Heart left ventricle (tissue), 16 donors: ENCODE data around the gene ALCAM. TPM values are rescaled to one million over a fixed set of nuclear protein-coding genes. Genes with fewer than 3 reads are reported as not detected.

Experiments used
- ATAC-seq, 4 donors: fragments of 200-7000 bp; cut with Tn5 transposase; one replicate each; pipeline ENCODE4 v1.9.1; 2020 to 2022; ENCODE audit warnings: moderate library complexity in 4 of 4, mild to moderate bottlenecking in 3 of 4, moderate number of reproducible peaks in 1 of 4
- DNase-seq, 5 donors: peaks; one replicate each; pipeline ENCODE4 v3.0.0-alpha.2; 2020
- H3K27ac ChIP-seq, 12 donors: fragments of 200-600 bp; sonication (generic) in 4 of 12; one replicate each; pipeline versions ENCODE4 v1.5.0 to v1.8.0; 2016 to 2022; ENCODE audit warnings: mild to moderate bottlenecking in 2 of 12
- H3K27me3 ChIP-seq, 9 donors: fragments of 200-600 bp; sonication (generic) in 2 of 9; one replicate each; pipeline versions ENCODE4 v1.5.1 to v1.8.0; 2016 to 2022; ENCODE audit warnings: mild to moderate bottlenecking in 3 of 9
- H3K36me3 ChIP-seq, 9 donors: fragments of 200-600 bp; sonication (generic) in 2 of 9; one replicate each; pipeline versions ENCODE4 v1.5.0 to v1.8.0; 2018 to 2022; ENCODE audit warnings: mild to moderate bottlenecking in 2 of 9
- H3K4me1 ChIP-seq, 12 donors: fragments of 200-600 bp; sonication (generic) in 4 of 12; one replicate each; pipeline versions ENCODE4 v1.5.0 to v1.8.0; 2016 to 2022; ENCODE audit warnings: mild to moderate bottlenecking in 3 of 12
- H3K4me3 ChIP-seq, 12 donors: fragments of 200-600 bp; sonication (generic) in 4 of 12; one replicate each; pipeline versions ENCODE4 v1.5.0 to v1.8.0; 2017 to 2022; ENCODE audit warnings: mild to moderate bottlenecking in 9 of 12, moderate library complexity in 4 of 12
- H3K9me3 ChIP-seq, 12 donors: fragments of 200-600 bp; sonication (generic) in 4 of 12; one replicate each; pipeline versions ENCODE4 v1.5.0 to v1.8.0; 2016 to 2022; ENCODE audit warnings: mild to moderate bottlenecking in 1 of 12
- POLR2A ChIP-seq, 2 donors: fragments of 450-650 bp; IDR thresholded peaks; one replicate each; pipeline ENCODE4 v1.6.1; 2017; ENCODE audit warnings: antibody characterized with exemption in 2 of 2, mild to moderate bottlenecking in 2 of 2, moderate library complexity in 2 of 2
- WGBS, 4 donors: extraction: QIAGEN DNeasy Blood & Tissue Kit in 2 of 4; methylation state at CpG; one replicate each; pipeline versions ENCODE4 v1.1.5 to v1.1.7; 2013 to 2018; 5-methylcytosine and 5-hydroxymethylcytosine counted together
- intact Hi-C, 10 donors: fragments of 100-400 bp; cut with DNase I; formaldehyde crosslinking; loops; one replicate each; pipeline versions ENCODE4 v1.11.1 to v1.14.2; 2022
- polyA plus RNA-seq, 2 donors: library from polyadenylated mRNA; stranded (reverse); fragments of 200-250 nt; gene quantifications; one replicate each; pipeline ENCODE4 v1.2.3, GENCODE V29; 2013
- total RNA-seq, 9 donors: library from RNA; depleted of rRNA in 2 of 9; stranded (reverse); fragments of >200 nt in 2 of 9; fragmentation: NEBNext Ultra II Directional in 3 of 9; extraction: Animal tissue kit (Norgen Biotek cat#: 25700) in 3 of 9; gene quantifications; one replicate each; pipeline versions ENCODE4 v1.1.0 to v1.2.4, GENCODE V29; 2016 to 2023
- TF ChIP-seq, protein P1 (sequence below), 12 donors: fragments of 200-600 bp; sonication (generic) in 4 of 12; IDR thresholded peaks; one replicate each; pipeline versions ENCODE4 v1.5.0 to v1.8.0; 2018 to 2022; ENCODE audit warnings: antibody characterized with exemption in 12 of 12, mild to moderate bottlenecking in 5 of 12
- donor health status: ischemic (EF 13 %, LVEDD 7.1; RV severe dilation, severe dysfunction).
- donor health status: healthy with polysubstance abuse.
- donor health status: DM: no; HTN: yes; CAD: no.
- donor health status: DM: no; HTN: no; CAD: no.
- donor health status: ischemic (EF 25% LVEDD 6.9; RV normal size, moderate dysfunction).
- donor health status: ischemic (EF 25% LVEDD 5.7; RV mildly dilated, moderate dysfunction).
- donor health status: healthy.
- donor health status: DM: yes; HTN: yes; CAD: no.
- donor health status: ischemic (EF 35%, LVEDD 5.7; RV mildly dilated, moderate dysfunction).
- donor health status: nonischemic (EF 11% LVEDD 7.7; RV severe dilation, severe dysfunction).
- donor health status: DM: yes; HTN: yes; CAD: no.
- donor health status: PGD.
- donor health status: ischemic (EF 29% LVEDD 5.4; RV normal size, mild dysfunction).
- donor health status: nonischemic (EF 23%, LVEDD 6.1; RV moderate dilation, normal function).

ALCAM gene
- total and polyA plus RNA-seq, 11 donors: 0.91 to 19.9 (median 5.5) TPM

DNA sequence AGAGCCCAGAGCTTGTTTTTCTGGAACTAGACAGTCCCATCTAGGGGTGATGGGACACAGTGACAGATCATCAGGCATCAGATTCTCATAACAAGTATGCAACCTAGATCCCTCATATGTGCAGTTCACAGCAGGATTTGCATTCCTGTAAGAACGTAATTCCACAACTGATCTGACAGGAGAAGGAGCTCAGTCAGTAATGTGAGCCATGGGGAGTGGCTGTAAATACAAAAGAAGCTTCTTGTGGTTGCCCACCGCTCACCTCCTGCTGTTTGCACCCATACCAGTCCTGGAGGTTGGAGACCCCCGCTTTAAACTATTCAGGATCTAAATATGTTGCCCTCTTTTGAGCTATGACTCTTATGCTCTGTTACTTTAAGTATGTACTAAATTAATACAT is 167.3 kb downstream of the ALCAM start:
- TF ChIP-seq POLR2A (IDR thresholded peaks at IDR 0.05): no peak
- TF ChIP-seq, protein P1, sequence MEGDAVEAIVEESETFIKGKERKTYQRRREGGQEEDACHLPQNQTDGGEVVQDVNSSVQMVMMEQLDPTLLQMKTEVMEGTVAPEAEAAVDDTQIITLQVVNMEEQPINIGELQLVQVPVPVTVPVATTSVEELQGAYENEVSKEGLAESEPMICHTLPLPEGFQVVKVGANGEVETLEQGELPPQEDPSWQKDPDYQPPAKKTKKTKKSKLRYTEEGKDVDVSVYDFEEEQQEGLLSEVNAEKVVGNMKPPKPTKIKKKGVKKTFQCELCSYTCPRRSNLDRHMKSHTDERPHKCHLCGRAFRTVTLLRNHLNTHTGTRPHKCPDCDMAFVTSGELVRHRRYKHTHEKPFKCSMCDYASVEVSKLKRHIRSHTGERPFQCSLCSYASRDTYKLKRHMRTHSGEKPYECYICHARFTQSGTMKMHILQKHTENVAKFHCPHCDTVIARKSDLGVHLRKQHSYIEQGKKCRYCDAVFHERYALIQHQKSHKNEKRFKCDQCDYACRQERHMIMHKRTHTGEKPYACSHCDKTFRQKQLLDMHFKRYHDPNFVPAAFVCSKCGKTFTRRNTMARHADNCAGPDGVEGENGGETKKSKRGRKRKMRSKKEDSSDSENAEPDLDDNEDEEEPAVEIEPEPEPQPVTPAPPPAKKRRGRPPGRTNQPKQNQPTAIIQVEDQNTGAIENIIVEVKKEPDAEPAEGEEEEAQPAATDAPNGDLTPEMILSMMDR (IDR thresholded peaks at IDR 0.05): no peak
- 90 to 95% (median 91%) methylated on average over 3 of the region's 3 CpGs for WGBS, 4 donors
- H3K27me3 ChIP-seq: no peaks in the 10 kb centered on the region
- no peak for DNase-seq
- ATAC-seq: no peak
- no peak overlapping the region for H3K27ac ChIP-seq
- H3K4me3 ChIP-seq: no peak overlapping the region
- H3K9me3 ChIP-seq: no peaks in the 10 kb centered on the region
- no peaks in the 10 kb centered on the region for H3K4me1 ChIP-seq
- intact Hi-C loops: no loop called here
- no peaks in the 10 kb centered on the region for H3K36me3 ChIP-seq

- 85 to 89% (median 87%) methylated on average over 5 of the region's 5 CpGs for whole genome bisulfite sequencing, 4 donors
- ATAC-seq: no peak
Measured at GRCh38 chr3:105534491-105534890, 167.8 kb downstream of the ALCAM start.

GRCh38 chr3:105537371-105538080 is 170.8 kb downstream of the ALCAM start:
- ATAC-seq (no peak), DNase-seq (no peak)
- H3K27ac ChIP-seq: no peak overlapping the region
- H3K4me3 ChIP-seq: no peak overlapping the region
- 73 to 82% (median 76%) methylated on average over 1 of the region's 1 CpG for WGBS, 4 donors
- no peaks in the 10 kb centered on the region for H3K9me3 ChIP-seq
- TF ChIP-seq, protein P1 (IDR thresholded peaks at IDR 0.05): no peak
- no peak for TF ChIP-seq POLR2A (IDR thresholded peaks at IDR 0.05)
- H3K36me3 ChIP-seq: no peaks in the 10 kb centered on the region
- H3K4me1 ChIP-seq: peaks cover 0 to 2% (median 0%) of the 10 kb centered on the region in 12 donors
- H3K27me3 ChIP-seq: no peaks in the 10 kb centered on the region
- intact Hi-C loops: no loop called here

More at GRCh38 chr3:105534491-105534890, 167.8 kb downstream of the ALCAM start:
- no peak overlapping the region for H3K27ac ChIP-seq
- intact Hi-C loops: no loop called here
- no peaks in the 10 kb centered on the region for H3K4me1 ChIP-seq
- H3K27me3 ChIP-seq: no peaks in the 10 kb centered on the region
- H3K36me3 ChIP-seq: no peaks in the 10 kb centered on the region
- H3K4me3 ChIP-seq: no peak overlapping the region
- TF ChIP-seq, protein P1 (IDR thresholded peaks at IDR 0.05): no peak
- DNase-seq: no peak
- no peaks in the 10 kb centered on the region for H3K9me3 ChIP-seq

- no peak overlapping the region for H3K4me3 ChIP-seq
- no peaks in the 10 kb centered on the region for H3K36me3 ChIP-seq
- H3K4me1 ChIP-seq: peaks cover 0 to 2% (median 0%) of the 10 kb centered on the region in 12 donors
- DNase-seq: no peak
- no peak for TF ChIP-seq POLR2A (IDR thresholded peaks at IDR 0.05)
- TF ChIP-seq, protein P1 (IDR thresholded peaks at IDR 0.05): no peak
- intact Hi-C loops: no loop called here
- no peaks in the 10 kb centered on the region for H3K27me3 ChIP-seq
- no peaks in the 10 kb centered on the region for H3K9me3 ChIP-seq
- ATAC-seq: no peak
- no peak overlapping the region for H3K27ac ChIP-seq
- WGBS, 4 donors: 68 to 79% (median 74%) methylated on average over 5 of the region's 5 CpGs
Measured at GRCh38 chr3:105538483-105538882, 171.8 kb downstream of the ALCAM start.
